ENCODE results near the gene HAND2.

- TF ChIP-seq ZKSCAN5 (CRISPR knock-in tag; IDR thresholded peaks at IDR 0.05) (no peak), PHF8 (CRISPR knock-in tag; IDR thresholded peaks at IDR 0.05) (no peak), ZNF263 (CRISPR knock-in tag; IDR thresholded peaks at IDR 0.05) (no peak), CTCF (CRISPR knock-in tag; IDR thresholded peaks at IDR 0.05) (no peak), ZSCAN5A (CRISPR knock-in tag; IDR thresholded peaks at IDR 0.05; ENCODE audit: borderline replicate concordance) (no peak), KLF6 (CRISPR knock-in tag; IDR thresholded peaks at IDR 0.05) (no peak), ZNF292 (CRISPR knock-in tag; IDR thresholded peaks at IDR 0.05; ENCODE audit: borderline replicate concordance, low read depth) (no peak), IRF1 (CRISPR knock-in tag; IDR thresholded peaks at IDR 0.05; ENCODE audit: low read depth) (no peak), ESRRA (CRISPR knock-in tag; IDR thresholded peaks at IDR 0.05; ENCODE audit: low read depth) (no peak), ZNF230 (CRISPR knock-in tag; IDR thresholded peaks at IDR 0.05) (no peak), JUNB (CRISPR knock-in tag; IDR thresholded peaks at IDR 0.05; ENCODE audit: borderline replicate concordance) (no peak)
These were observed 43.3 kb upstream of the HAND2 start for GRCh38 chr4:173573286-173573685.
